Testis (tissue), 3 donors: ENCODE data around the gene IL7R. TPM values are rescaled to one million over a fixed set of nuclear protein-coding genes. Genes with fewer than 3 reads are reported as not detected.

Experiments
- DNase-seq: peaks from one replicate; pipeline ENCODE4 v3.0.0-alpha.2; 2019
- H3K27ac ChIP-seq, 2 donors: fragments of 200-600 bp; sonication (generic); one replicate each; pipeline ENCODE4 v1.5.1; 2019
- H3K27me3 ChIP-seq: fragments of 200-600 bp; sonication (generic); one replicate; pipeline ENCODE4 v1.5.1; 2019
- H3K36me3 ChIP-seq: fragments of 200-600 bp; sonication (generic); one replicate; pipeline ENCODE4 v1.5.1; 2017; ENCODE audit warnings: low read depth; ENCODE audit errors: missing control alignments
- H3K4me1 ChIP-seq: fragments of 200-600 bp; sonication (generic); one replicate; pipeline ENCODE4 v1.5.1; 2019
- H3K4me3 ChIP-seq, 2 donors: fragments of 200-600 bp; sonication (generic); one replicate each; pipeline ENCODE4 v1.5.1; 2017 to 2019
- H3K9me3 ChIP-seq: fragments of 200-600 bp; sonication (generic); one replicate; pipeline ENCODE4 v1.5.1; 2017
- POLR2A ChIP-seq: fragments of 450-650 bp; IDR thresholded peaks from one replicate; pipeline ENCODE4 v1.6.1; 2017; ENCODE audit warnings: antibody characterized with exemption, mild to moderate bottlenecking, moderate library complexity
- WGBS, 2 donors: methylation state at CpG; one replicate each; pipeline ENCODE4 v1.1.5; 2018; 5-methylcytosine and 5-hydroxymethylcytosine counted together
- intact Hi-C: fragments of 100-400 bp; cut with DNase I; formaldehyde crosslinking; loops from one replicate; pipeline ENCODE4 v1.15.1; 2023; ENCODE audit warnings: low total_unique reads
- polyA plus RNA-seq: library from polyadenylated mRNA; stranded (reverse); fragments of 350-450 nt; fragmentation: Illumina TruSeq; extraction: RNeasy Lipid Tissue Mini Kit (QIAGEN cat#74804); gene quantifications from one replicate; pipeline ENCODE4 v1.2.3, GENCODE V29; 2014; ENCODE audit warnings: low read depth, low replicate concordance; ENCODE audit not compliant: insufficient read depth
- total RNA-seq, 2 donors: library from RNA; depleted of rRNA; stranded (reverse); fragments of >200 nt; gene quantifications; one replicate each; pipeline ENCODE4 v1.2.3, GENCODE V29; 2016
- TF ChIP-seq, protein P1 (sequence below), 3 experiments: fragments of 450-650 bp in 2 of 3; fragments of 200-600 bp in 1 of 3; sonication (generic) in 1 of 3; IDR thresholded peaks; one replicate each; pipeline ENCODE4 v1.5.1; 2016 to 2019; ENCODE audit warnings: antibody characterized with exemption in 3 of 3, mild to moderate bottlenecking in 2 of 3, moderate library complexity in 1 of 3

The IL7R gene
- total and polyA plus RNA-seq, 3 donors from 2014 or later = 7.6 to 17.5 (median 12.1) TPM

DNA sequence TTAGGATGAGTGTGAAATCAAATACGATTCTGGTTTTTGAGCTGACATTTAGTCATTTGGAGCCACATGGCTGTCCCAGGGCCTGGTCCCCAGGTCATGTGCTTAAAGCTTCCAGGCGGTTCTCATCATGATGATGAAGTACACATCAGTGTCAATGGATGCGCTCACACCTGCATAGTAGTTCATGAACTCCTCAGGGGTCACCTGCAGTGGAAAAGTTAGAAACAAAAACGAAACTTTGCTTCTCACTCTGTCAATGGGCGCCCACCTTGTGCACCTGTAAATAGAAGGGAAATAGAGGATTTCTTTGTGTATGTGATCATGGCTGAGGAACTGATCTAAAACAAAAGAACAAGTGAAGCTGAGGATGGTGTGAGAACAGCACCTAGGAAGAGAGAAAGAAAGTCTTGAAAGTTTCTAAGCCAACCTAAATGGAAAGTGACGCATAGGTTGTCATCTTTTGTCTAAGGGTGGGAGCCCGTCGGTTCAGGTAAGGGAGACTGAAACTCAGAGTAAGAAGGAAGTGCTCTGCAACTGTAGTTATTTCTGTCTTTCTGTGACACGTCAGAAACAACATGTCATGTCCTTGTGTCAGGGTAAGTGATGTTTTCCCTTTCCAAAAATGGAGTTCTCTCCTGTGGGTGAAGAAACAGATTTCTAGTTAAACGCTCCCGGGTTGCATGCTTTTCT, 47.9 kb downstream of the IL7R start:
- H3K4me3 ChIP-seq = no peak overlapping the region
- no peak for DNase-seq
- WGBS, 2 donors = 81 to 85% methylated on average over 11 of the region's 11 CpGs
- no peak overlapping the region for H3K27ac ChIP-seq
- H3K27me3 ChIP-seq = no peaks in the 10 kb centered on the region
- TF ChIP-seq, protein P1, sequence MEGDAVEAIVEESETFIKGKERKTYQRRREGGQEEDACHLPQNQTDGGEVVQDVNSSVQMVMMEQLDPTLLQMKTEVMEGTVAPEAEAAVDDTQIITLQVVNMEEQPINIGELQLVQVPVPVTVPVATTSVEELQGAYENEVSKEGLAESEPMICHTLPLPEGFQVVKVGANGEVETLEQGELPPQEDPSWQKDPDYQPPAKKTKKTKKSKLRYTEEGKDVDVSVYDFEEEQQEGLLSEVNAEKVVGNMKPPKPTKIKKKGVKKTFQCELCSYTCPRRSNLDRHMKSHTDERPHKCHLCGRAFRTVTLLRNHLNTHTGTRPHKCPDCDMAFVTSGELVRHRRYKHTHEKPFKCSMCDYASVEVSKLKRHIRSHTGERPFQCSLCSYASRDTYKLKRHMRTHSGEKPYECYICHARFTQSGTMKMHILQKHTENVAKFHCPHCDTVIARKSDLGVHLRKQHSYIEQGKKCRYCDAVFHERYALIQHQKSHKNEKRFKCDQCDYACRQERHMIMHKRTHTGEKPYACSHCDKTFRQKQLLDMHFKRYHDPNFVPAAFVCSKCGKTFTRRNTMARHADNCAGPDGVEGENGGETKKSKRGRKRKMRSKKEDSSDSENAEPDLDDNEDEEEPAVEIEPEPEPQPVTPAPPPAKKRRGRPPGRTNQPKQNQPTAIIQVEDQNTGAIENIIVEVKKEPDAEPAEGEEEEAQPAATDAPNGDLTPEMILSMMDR (IDR thresholded peaks at IDR 0.05) = no peak
- no peak for TF ChIP-seq POLR2A
- H3K36me3 ChIP-seq = no peaks in the 10 kb centered on the region
- no peaks in the 10 kb centered on the region for H3K4me1 ChIP-seq
- intact Hi-C loops = no loop called here
- no peaks in the 10 kb centered on the region for H3K9me3 ChIP-seq

DNA sequence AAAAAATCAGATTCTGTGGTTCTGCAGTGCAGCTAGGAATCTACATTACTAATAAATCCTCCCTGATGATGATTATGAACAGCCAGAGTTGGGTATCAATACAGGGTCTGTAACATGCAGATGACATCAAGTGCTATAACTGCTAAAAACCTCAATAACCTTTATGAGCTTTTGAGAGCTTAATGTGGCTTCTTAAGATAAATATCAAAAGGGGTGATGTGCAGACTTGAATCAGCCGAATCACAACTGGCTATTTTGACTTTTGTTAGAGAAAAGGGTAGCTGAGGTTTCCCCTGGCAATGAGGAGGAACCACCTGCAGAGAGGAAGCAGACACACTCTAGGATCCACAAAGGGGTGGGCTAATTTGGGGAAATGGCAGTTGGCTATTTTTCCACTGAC, 51.5 kb downstream of the IL7R start:
- TF ChIP-seq, protein P1 (IDR thresholded peaks at IDR 0.05) = no peak
- no peak for TF ChIP-seq POLR2A
- intact Hi-C loops = no loop called here
- no peak for DNase-seq
- Histone ChIP-seq H3K27me3 (no peaks in the 10 kb centered on the region), H3K9me3 (no peaks in the 10 kb centered on the region), H3K4me3 (no peak overlapping the region), H3K27ac (no peak overlapping the region), H3K36me3 (no peaks in the 10 kb centered on the region), H3K4me1 (no peaks in the 10 kb centered on the region)
- WGBS, 2 donors = 66 to 82% methylated on average over 1 of the region's 1 CpG

DNA sequence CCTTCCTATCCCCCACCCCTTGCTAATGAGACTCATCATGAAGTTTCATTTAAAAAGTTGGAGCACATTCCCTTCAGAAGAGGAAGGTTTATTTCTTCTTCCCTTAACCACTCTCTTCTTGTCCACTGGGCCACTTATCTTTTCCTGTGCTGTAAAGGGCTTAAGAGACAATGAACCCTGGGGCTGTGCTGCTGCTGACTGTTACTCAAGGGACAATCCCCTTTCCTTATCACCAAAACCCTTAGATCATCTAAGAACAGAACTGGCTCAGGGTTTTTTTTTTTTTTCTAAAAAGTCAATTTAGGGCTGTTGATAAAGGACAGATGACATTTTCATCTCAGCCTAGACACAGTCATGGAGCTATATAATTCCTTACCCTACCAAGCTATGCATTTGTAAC, 52.1 kb downstream of the IL7R start:
- H3K4me3 ChIP-seq = no peak overlapping the region
- TF ChIP-seq, protein P1 (IDR thresholded peaks at IDR 0.05) = no peak
- no peak for TF ChIP-seq POLR2A
- H3K27ac ChIP-seq = no peak overlapping the region
- no peaks in the 10 kb centered on the region for H3K27me3 ChIP-seq
- intact Hi-C loops = no loop called here
- no peaks in the 10 kb centered on the region for H3K9me3 ChIP-seq
- no peak for DNase-seq
- H3K4me1 ChIP-seq = no peaks in the 10 kb centered on the region
- no peaks in the 10 kb centered on the region for H3K36me3 ChIP-seq

DNA sequence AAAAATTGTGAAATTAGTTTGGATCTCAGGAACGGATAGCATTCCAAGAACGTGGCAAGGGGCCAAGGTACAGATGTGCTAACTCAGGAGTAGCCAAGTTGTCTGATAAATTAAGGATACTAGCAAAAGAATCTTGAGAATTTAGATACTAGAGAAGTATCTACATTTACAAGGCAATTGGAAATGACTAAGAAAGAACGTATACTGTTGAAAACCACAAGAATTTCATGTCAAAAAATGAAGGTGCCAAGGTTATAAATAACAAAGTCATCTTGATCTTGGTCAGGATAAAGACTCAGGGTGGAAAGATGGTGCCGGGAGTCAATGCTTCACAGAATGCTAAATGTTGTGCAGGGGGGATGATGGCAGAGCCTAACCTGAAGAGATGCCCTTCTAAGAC, 62.5 kb downstream of the IL7R start:
- Histone ChIP-seq H3K4me3 (no peak overlapping the region), H3K4me1 (no peaks in the 10 kb centered on the region), H3K9me3 (no peaks in the 10 kb centered on the region), H3K27me3 (no peaks in the 10 kb centered on the region), H3K36me3 (no peaks in the 10 kb centered on the region), H3K27ac (no peak overlapping the region)
- peak; percentile 31 for DNase-seq
- no peak for TF ChIP-seq POLR2A
- TF ChIP-seq, protein P1 (IDR thresholded peaks at IDR 0.05) = no peak
- intact Hi-C loops = no loop called here
- 52 to 62% methylated on average over 4 of the region's 4 CpGs for WGBS, 2 donors

DNA sequence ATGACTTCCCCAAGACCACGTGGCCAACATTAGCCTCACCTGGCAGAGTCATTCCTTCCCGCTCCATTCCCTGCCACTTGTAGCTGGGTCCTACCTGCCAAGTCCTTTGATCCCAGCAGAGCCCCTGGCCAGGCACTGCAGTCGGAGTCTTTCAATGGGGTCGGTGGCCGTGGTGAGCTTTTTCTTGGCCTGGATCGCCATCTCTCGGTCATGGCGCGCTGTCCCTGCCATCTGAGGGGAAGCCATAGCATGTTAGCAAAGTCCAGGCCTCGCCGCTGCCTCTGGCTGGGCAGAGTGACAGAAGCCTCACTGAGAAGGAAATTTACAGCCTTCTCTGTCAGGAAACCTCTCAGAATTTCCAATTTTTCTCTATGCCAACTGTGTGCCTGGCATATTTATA, 64.2 kb downstream of the IL7R start:
- no peaks in the 10 kb centered on the region for H3K36me3 ChIP-seq
- no peaks in the 10 kb centered on the region for H3K9me3 ChIP-seq
- TF ChIP-seq POLR2A = no peak
- TF ChIP-seq, protein P1 (IDR thresholded peaks at IDR 0.05) = no peak
- H3K4me1 ChIP-seq = peaks cover 6% of the 10 kb centered on the region
- intact Hi-C loops = loop anchor here (10.0 kb wide), 1 partner anchor 306 kb away; the partner anchor contains the start of gene SPEF2
- 75 to 83% methylated on average over 11 of the region's 11 CpGs for WGBS, 2 donors
- no peak overlapping the region for H3K27ac ChIP-seq
- no peak overlapping the region for H3K4me3 ChIP-seq
- DNase-seq = no peak
- no peaks in the 10 kb centered on the region for H3K27me3 ChIP-seq
